ENCODE data around the gene GRIK3. TPM values are rescaled to one million over a fixed set of nuclear protein-coding genes. Genes with fewer than 3 reads are reported as not detected.

GRIK3 gene
- total and polyA plus RNA-seq, 5 donors = 0.95 to 1.8 (median 1.6) TPM

DNA sequence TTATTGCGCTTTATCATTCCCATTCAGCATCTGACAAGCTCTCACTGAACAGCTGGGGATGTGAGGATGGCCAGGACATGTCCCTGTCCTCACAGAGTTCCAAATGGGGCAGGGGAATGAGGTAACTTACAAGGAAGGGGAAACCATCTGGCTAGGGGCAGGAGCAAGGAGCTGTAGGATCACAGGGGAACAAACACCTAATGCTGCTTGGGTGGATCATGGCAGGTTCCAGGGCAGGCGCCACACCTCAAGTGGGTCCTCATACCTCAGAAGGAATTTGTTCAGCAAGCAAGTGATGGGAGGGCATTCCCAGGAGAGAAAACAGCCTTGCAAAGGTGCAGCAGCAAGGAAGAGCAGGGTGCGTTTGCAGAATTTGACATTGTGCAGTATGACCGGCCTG lies 35.1 kb upstream of the GRIK3 start:
- Histone ChIP-seq H3K27ac (ENCODE audit: low read length) (no peak overlapping the region), H3K27me3 (ENCODE audit: control insufficient read depth, insufficient read depth) (no peaks in the 10 kb centered on the region), H3K4me3 (ENCODE audit: low read length) (no peak overlapping the region), H3K4me1 (ENCODE audit: control insufficient read depth, insufficient read depth, low read length) (no peaks in the 10 kb centered on the region), H3K9me3 (ENCODE audit: control insufficient read depth, low read length) (no peaks in the 10 kb centered on the region)
- ATAC-seq (no peak), DNase-seq (no peak)
- intact Hi-C loops (cut with DNase I) = no loop called here
- 77% methylated on average over 4 of the region's 4 CpGs for WGBS

DNA sequence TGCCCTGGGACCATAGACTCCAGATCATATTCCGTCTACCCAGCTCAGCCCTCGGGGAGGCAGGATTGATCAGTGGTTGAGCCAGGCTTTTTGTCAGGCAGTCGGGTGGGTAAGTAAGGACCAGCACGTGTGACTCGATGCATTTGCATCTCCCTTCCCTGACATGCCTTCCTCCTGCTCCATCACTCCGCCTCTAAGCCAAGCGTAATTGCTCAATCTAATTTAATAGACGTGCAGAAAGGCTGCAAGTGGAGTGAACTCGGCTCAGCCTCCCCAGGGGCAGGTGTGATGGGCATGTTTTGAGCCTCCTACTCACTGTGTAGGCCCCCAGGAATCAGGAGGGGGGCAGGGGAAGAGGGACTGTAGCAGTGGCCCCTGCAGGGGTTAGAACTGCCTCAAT lies 34.6 kb upstream of the GRIK3 start:
- Histone ChIP-seq H3K4me3 (ENCODE audit: low read length) (no peak overlapping the region), H3K4me1 (ENCODE audit: control insufficient read depth, insufficient read depth, low read length) (no peaks in the 10 kb centered on the region), H3K27me3 (ENCODE audit: control insufficient read depth, insufficient read depth) (no peaks in the 10 kb centered on the region), H3K9me3 (ENCODE audit: control insufficient read depth, low read length) (no peaks in the 10 kb centered on the region), H3K27ac (ENCODE audit: low read length) (no peak overlapping the region)
- 55% methylated on average over 9 of the region's 9 CpGs for whole genome bisulfite sequencing
- DNase-seq (no peak), ATAC-seq (no peak)
- intact Hi-C loops (cut with DNase I) = no loop called here

DNA sequence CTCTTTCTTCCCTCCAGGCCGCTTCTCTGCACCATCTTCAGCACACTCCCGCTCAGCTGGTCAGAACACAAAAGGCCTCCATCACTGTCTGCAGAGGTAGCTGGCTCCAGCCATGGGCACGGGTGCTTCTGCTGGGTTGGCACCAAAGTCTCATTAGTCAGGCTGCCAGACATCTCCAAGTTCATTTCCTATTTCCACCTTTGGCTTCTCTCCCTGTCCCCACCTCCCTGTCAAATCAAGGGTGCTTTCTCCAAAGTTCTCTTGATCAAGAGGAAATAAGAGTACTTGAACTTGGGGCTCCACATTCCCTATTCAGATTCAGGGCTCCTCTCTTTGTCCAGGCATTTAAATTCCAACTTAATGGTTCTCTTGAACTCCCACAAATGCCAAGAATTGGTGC lies 33.9 kb upstream of the GRIK3 start:
- DNase-seq = no peak
- intact Hi-C loops (cut with DNase I) = no loop called here

DNA sequence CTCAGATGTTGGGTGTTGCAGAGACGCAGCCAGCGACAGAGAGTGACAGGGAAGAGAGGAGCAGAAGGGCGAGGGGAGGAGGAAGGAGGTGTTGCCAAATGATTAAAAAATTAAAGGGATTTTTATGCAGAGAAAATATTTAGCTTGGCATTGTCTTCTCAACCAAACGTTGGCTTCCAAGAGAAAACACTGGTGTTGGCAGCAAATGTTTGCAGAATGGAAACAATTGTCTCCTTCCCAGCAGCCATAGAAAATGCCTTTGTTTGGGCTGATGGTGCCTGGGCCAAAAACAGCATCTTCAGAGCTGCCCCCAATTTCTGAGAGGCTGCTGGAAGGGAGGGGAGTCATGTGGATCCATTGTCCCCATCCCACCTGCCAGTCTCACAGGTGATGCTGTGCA lies 29.7 kb upstream of the GRIK3 start:
- H3K4me1 ChIP-seq (ENCODE audit: control insufficient read depth, insufficient read depth, low read length) = no peaks in the 10 kb centered on the region
- DNase-seq (no peak), ATAC-seq (no peak)
- WGBS = 50% methylated on average over 4 of the region's 4 CpGs
- intact Hi-C loops (cut with DNase I) = no loop called here
- H3K4me3 ChIP-seq (ENCODE audit: low read length) = no peak overlapping the region
- H3K27me3 ChIP-seq (ENCODE audit: control insufficient read depth, insufficient read depth) = no peaks in the 10 kb centered on the region
- no peak overlapping the region for H3K27ac ChIP-seq (ENCODE audit: low read length)
- no peaks in the 10 kb centered on the region for H3K9me3 ChIP-seq (ENCODE audit: control insufficient read depth, low read length)

More for the DNA sequence above, 33.9 kb upstream of the GRIK3 start:
- H3K27ac ChIP-seq (ENCODE audit: low read length) = no peak overlapping the region
- no peaks in the 10 kb centered on the region for H3K4me1 ChIP-seq (ENCODE audit: control insufficient read depth, insufficient read depth, low read length)
- H3K27me3 ChIP-seq (ENCODE audit: control insufficient read depth, insufficient read depth) = no peaks in the 10 kb centered on the region
- WGBS = 82% methylated on average over 3 of the region's 3 CpGs
- no peak overlapping the region for H3K4me3 ChIP-seq (ENCODE audit: low read length)
- ATAC-seq = no peak
- no peaks in the 10 kb centered on the region for H3K9me3 ChIP-seq (ENCODE audit: control insufficient read depth, low read length)

DNA sequence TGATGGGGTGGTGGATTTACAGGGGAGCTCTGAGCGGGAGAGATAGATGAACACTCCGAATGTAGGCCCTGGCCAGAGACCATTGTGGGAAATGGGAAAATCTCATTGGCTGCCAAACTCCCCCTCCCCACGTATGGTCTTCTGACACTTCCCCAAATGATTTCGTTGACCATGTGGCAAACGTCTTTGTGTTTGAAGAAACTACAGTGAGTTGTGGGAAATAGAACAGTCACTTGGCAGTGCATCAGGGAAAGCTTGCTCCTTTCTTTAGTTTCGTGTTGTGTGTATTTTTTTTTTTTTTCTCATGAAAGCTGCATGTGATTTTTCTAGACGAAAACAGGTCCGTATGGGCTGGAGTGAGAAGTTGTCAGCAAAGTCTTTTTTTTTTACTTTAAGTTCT lies 25.0 kb upstream of the GRIK3 start:
- DNase-seq (no peak), ATAC-seq (no peak)
- H3K27me3 ChIP-seq (ENCODE audit: control insufficient read depth, insufficient read depth) = no peaks in the 10 kb centered on the region
- no peaks in the 10 kb centered on the region for H3K4me1 ChIP-seq (ENCODE audit: control insufficient read depth, insufficient read depth, low read length)
- intact Hi-C loops (cut with DNase I) = no loop called here
- H3K4me3 ChIP-seq (ENCODE audit: low read length) = no peak overlapping the region
- no peaks in the 10 kb centered on the region for H3K9me3 ChIP-seq (ENCODE audit: control insufficient read depth, low read length)
- H3K27ac ChIP-seq (ENCODE audit: low read length) = no peak overlapping the region
- 59% methylated on average over 8 of the region's 8 CpGs for WGBS

DNA sequence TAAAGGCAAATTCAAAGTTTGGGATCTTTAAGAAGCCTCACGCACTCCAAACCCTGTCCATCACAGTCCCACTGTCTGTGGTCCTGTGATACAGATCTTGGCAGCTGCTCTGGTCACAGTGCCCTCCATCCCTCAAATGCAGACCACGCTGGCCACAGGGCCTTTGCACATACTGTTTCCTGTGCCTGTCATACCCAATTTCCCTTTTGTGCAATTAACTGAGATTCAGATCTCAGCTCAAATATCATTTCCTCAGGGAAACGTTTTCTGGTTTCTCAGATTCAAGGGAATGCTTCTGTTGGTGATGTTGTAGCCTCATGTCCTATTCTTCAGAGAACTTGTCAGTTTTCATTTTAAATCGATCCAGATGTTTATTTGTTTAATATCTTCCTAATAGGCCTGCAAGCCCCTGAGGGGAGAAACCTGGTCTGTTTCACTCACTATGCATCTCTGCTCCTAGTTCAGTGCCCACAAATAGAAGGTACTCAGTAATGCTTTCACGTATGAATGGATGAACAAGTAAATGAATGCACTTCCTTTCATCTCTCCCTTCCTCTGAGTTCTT lies 24.2 kb upstream of the GRIK3 start:
- H3K4me3 ChIP-seq (ENCODE audit: low read length) = no peak overlapping the region
- H3K9me3 ChIP-seq (ENCODE audit: control insufficient read depth, low read length) = no peaks in the 10 kb centered on the region
- H3K27ac ChIP-seq (ENCODE audit: low read length) = no peak overlapping the region
- no peak for DNase-seq
- ATAC-seq = no peak
- intact Hi-C loops (cut with DNase I) = no loop called here
- H3K4me1 ChIP-seq (ENCODE audit: control insufficient read depth, insufficient read depth, low read length) = no peaks in the 10 kb centered on the region
- H3K27me3 ChIP-seq (ENCODE audit: control insufficient read depth, insufficient read depth) = no peaks in the 10 kb centered on the region
- WGBS = 74% methylated on average over 5 of the region's 5 CpGs

DNA sequence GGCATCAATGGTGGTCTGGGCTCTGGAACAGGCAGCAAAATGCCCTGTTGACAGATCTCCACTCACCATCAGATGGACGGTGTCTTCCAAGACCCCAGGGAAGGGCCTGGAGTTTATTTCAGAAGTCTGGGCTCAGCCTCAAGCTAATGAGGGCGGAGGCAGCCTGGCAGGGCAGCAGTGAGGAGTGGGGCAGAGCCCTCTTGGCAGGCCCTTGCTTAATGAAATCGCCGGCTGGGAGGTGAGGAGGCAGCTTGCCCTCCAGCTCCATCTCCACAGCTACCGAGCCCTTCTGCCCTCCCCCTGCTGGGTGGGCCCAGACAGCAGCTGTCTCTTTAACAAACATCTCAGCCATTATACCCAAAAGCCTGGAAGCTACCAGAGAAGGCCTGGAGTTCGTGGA lies 22.0 kb upstream of the GRIK3 start:
- Histone ChIP-seq H3K4me1 (ENCODE audit: control insufficient read depth, insufficient read depth, low read length) (no peaks in the 10 kb centered on the region), H3K27ac (ENCODE audit: low read length) (no peak overlapping the region), H3K4me3 (ENCODE audit: low read length) (no peak overlapping the region), H3K27me3 (ENCODE audit: control insufficient read depth, insufficient read depth) (no peaks in the 10 kb centered on the region), H3K9me3 (ENCODE audit: control insufficient read depth, low read length) (no peaks in the 10 kb centered on the region)
- intact Hi-C loops (cut with DNase I) = no loop called here
- WGBS = 33% methylated on average over 6 of the region's 6 CpGs
- DNase-seq = no peak
- no peak for ATAC-seq

DNA sequence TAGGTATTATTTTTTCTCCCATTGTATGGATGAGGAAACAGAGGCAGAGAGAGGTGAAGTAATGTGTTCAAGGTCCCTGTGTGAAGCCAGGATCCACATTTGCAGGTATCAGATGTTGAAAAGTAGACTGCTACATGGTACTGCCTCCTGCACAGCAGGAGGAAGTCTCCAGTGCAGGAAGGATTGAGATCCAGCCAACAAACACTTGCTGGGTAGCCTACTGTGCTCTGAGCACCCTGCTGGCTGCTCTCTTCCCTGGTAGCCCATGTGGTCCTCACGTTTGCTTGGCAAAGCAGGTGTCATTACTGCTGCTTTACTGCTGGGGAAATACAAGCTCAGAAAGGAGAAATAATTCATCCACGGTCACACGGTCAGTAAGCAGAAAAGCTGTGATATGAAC lies 21.3 kb upstream of the GRIK3 start:
- Histone ChIP-seq H3K9me3 (ENCODE audit: control insufficient read depth, low read length) (no peaks in the 10 kb centered on the region), H3K27ac (ENCODE audit: low read length) (no peak overlapping the region), H3K4me3 (ENCODE audit: low read length) (no peak overlapping the region), H3K4me1 (ENCODE audit: control insufficient read depth, insufficient read depth, low read length) (no peaks in the 10 kb centered on the region), H3K27me3 (ENCODE audit: control insufficient read depth, insufficient read depth) (no peaks in the 10 kb centered on the region)
- no peak for ATAC-seq
- DNase-seq = no peak
- intact Hi-C loops (cut with DNase I) = no loop called here
- WGBS = 56% methylated on average over 3 of the region's 3 CpGs

DNA sequence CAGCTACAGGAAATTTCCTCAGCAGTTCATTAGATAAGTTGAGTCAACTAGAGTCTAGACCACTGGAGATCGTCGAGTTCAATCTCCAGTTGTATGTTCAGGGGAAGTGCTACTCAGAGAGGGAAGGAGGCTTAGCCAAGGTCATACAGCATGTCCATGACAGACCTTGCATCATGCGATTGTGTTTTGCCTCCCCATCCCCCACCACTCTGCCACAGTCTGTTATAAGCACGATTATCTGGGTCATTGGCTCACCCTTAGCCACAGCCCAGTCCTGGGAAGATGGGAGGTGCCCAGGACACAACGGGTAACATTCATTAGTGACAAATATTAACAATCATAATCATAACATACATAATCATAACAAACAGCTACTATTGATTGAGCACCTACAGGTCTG lies 18.9 kb upstream of the GRIK3 start:
- whole genome bisulfite sequencing = 77% methylated on average over 5 of the region's 5 CpGs
- Histone ChIP-seq H3K4me1 (ENCODE audit: control insufficient read depth, insufficient read depth, low read length) (no peaks in the 10 kb centered on the region), H3K4me3 (ENCODE audit: low read length) (no peak overlapping the region), H3K27ac (ENCODE audit: low read length) (no peak overlapping the region), H3K9me3 (ENCODE audit: control insufficient read depth, low read length) (no peaks in the 10 kb centered on the region), H3K27me3 (ENCODE audit: control insufficient read depth, insufficient read depth) (peaks cover 5% of the 10 kb centered on the region)
- intact Hi-C loops (cut with DNase I) = no loop called here
- ATAC-seq (no peak), DNase-seq (no peak)

DNA sequence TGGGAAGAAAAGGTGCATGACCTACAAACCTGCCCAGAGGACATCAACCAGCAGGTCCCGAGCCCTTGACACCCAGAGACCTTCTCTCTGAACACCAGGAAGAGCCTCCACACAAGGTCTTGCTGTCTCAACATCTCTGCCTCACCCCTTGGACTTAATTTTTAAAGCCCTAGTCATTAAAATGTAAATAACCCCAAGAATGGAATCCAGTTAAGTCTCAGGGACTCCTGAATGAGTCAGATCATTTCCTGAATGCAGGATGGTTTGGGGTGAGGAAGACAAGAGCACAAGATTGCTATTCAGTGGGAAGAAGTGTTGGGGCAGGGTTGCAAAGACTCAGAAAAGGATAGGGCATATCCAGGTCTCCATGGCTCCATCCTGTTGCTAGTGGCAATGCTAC lies 17.8 kb upstream of the GRIK3 start:
- Histone ChIP-seq H3K4me1 (ENCODE audit: control insufficient read depth, insufficient read depth, low read length) (no peaks in the 10 kb centered on the region), H3K27me3 (ENCODE audit: control insufficient read depth, insufficient read depth) (peaks cover 5% of the 10 kb centered on the region), H3K27ac (ENCODE audit: low read length) (no peak overlapping the region), H3K4me3 (ENCODE audit: low read length) (no peak overlapping the region), H3K9me3 (ENCODE audit: control insufficient read depth, low read length) (no peaks in the 10 kb centered on the region)
- ATAC-seq (no peak), DNase-seq (no peak)
- 78% methylated on average over 1 of the region's 1 CpG for WGBS
- intact Hi-C loops (cut with DNase I) = no loop called here

DNA sequence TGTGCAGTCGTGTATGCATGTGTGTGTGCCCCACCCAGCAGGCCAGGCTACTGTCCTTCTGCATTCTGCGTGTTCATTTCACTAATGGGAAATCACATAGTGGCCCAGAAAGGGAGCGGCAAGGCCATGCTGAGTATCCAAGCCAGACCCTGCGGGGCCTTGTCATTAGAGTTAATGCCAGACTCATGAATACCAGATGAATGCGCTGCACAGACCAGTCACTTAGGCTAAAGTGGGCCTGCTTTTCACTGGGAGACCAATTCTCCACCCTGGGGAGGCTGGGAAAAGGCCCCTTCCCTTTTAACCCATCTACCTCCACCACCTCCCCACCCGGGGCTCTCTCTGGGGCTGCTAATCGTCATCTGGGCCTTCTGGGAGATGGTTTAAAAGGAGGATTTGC lies 17.0 kb upstream of the GRIK3 start:
- peaks cover 5% of the 10 kb centered on the region for H3K27me3 ChIP-seq (ENCODE audit: control insufficient read depth, insufficient read depth)
- 67% methylated on average over 7 of the region's 7 CpGs for WGBS
- no peak overlapping the region for H3K27ac ChIP-seq (ENCODE audit: low read length)
- no peak overlapping the region for H3K4me3 ChIP-seq (ENCODE audit: low read length)
- intact Hi-C loops (cut with DNase I) = no loop called here
- no peaks in the 10 kb centered on the region for H3K9me3 ChIP-seq (ENCODE audit: control insufficient read depth, low read length)
- H3K4me1 ChIP-seq (ENCODE audit: control insufficient read depth, insufficient read depth, low read length) = no peaks in the 10 kb centered on the region
- ATAC-seq (no peak), DNase-seq (no peak)

DNA sequence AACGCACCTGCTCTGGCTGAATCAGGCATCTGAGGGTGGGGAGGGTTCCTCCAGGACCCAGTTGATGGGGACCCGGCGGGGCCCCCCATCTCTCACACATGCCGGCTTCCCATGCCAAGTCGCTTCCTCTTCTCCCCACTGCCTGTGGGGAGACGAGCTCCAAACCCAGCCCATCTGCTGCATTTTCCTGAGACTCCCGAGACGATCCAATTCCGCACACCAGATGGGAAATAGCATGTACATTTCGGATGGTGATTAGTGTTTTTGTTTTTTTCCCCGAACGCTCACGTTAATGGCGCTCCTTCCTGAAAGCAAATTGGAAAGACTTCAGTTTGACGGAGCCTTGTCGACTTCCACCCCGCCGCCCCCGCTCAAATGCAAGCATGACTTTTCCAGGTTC lies 13.2 kb upstream of the GRIK3 start:
- ATAC-seq (no peak), DNase-seq (no peak)
- Histone ChIP-seq H3K4me3 (ENCODE audit: low read length) (no peak overlapping the region), H3K4me1 (ENCODE audit: control insufficient read depth, insufficient read depth, low read length) (no peaks in the 10 kb centered on the region), H3K9me3 (ENCODE audit: control insufficient read depth, low read length) (no peaks in the 10 kb centered on the region), H3K27ac (ENCODE audit: low read length) (no peak overlapping the region), H3K27me3 (ENCODE audit: control insufficient read depth, insufficient read depth) (peaks cover 5% of the 10 kb centered on the region)
- WGBS = 82% methylated on average over 19 of the region's 19 CpGs
- intact Hi-C loops (cut with DNase I) = no loop called here
